Prostate gland (tissue), 2 donors: ENCODE measurements around the gene RAPGEF4. TPM values are rescaled to one million over a fixed set of nuclear protein-coding genes. Genes with fewer than 3 reads are reported as not detected.

Experiments used
- DNase-seq: peaks from one replicate; pipeline ENCODE4 v3.0.0-alpha.2; 2019; ENCODE audit warnings: low spot score
- H3K27ac ChIP-seq, 2 donors: fragments of 200-600 bp; sonication (generic); 2 replicates each; pipeline ENCODE4 v1.5.1; 2017 to 2019
- H3K27me3 ChIP-seq: fragments of 200-600 bp; sonication (generic); replicated peaks from 2 replicates; pipeline ENCODE4 v1.5.1; 2019; ENCODE audit not compliant: insufficient read depth
- H3K36me3 ChIP-seq, 2 donors: fragments of 200-600 bp; sonication (generic); 1 replicate in 1 of 2; 2 replicates in 1 of 2; pipeline versions ENCODE4 v1.5.1 to v1.8.1; 2017 to 2019
- H3K4me1 ChIP-seq: fragments of 200-600 bp; sonication (generic); replicated peaks from 2 replicates; pipeline ENCODE4 v1.5.1; 2019
- H3K4me3 ChIP-seq, 2 donors: fragments of 200-600 bp; sonication (generic); 2 replicates each; pipeline ENCODE4 v1.5.1; 2017 to 2019
- H3K9me3 ChIP-seq: fragments of 200-600 bp; sonication (generic); 2 replicates; pipeline ENCODE4 v1.5.1; 2017
- CTCF ChIP-seq, 4 experiments: fragments of 200-600 bp in 2 of 4; fragments of 450-650 bp in 2 of 4; sonication (generic) in 2 of 4; IDR thresholded peaks; 1 replicate in 3 of 4; 2 replicates in 1 of 4; pipeline ENCODE4 v1.5.1; 2016 to 2019; ENCODE audit warnings: antibody characterized with exemption in 4 of 4, mild to moderate bottlenecking in 2 of 4, moderate library complexity in 2 of 4
- POLR2A ChIP-seq: fragments of 450-650 bp; IDR thresholded peaks from one replicate; pipeline ENCODE4 v1.6.1; 2016; ENCODE audit warnings: antibody characterized with exemption, mild to moderate bottlenecking
- POLR2AphosphoS5 ChIP-seq: sonication (generic); formaldehyde crosslinking; IDR thresholded peaks from one replicate; pipeline ENCODE4 v1.6.1; 2017; ENCODE audit warnings: antibody characterized with exemption
- WGBS: methylation state at CpG from one replicate; pipeline ENCODE4 v1.1.5; 2018; 5-methylcytosine and 5-hydroxymethylcytosine counted together
- intact Hi-C: fragments of 100-400 bp; cut with DNase I; formaldehyde crosslinking; loops from one replicate; pipeline ENCODE4 v1.14.2; 2022
- total RNA-seq, 2 donors: library from RNA; depleted of rRNA; stranded (reverse); fragments of >200 nt; gene quantifications; one replicate each; pipeline ENCODE4 v1.1.0, GENCODE V29; 2016

RAPGEF4 gene
- total RNA-seq, 2 donors from 2014 or later: 7.3 to 31.0 TPM

DNA sequence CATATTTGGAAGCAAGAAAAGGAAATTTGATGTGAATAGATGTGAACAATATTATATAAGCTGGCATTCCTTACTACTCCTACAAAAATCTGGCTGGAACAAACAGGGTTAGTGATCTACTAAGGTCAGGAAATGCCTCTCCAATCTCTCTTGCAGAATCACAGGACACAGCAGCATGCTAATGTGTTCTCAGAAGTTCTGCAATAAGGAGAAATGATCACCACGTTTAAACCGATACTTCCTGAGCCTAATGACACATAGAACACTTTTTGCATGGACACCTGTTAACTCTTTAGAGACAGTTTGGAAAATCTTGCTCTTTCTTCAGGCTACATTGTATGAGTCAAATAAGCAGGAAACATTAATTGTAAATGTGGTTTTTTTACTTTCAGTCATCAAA, 250.4 kb downstream of the RAPGEF4 start:
- Histone ChIP-seq H3K9me3 (no peaks in the 10 kb centered on the region), H3K36me3 (no peaks in the 10 kb centered on the region), H3K27me3 (no peaks in the 10 kb centered on the region), H3K4me3 (no peak overlapping the region), H3K27ac (no peak overlapping the region), H3K4me1 (no peaks in the 10 kb centered on the region)
- intact Hi-C loops: no loop called here
- no peak for DNase-seq
- TF ChIP-seq POLR2A: no peak
- no peak for TF ChIP-seq POLR2AphosphoS5
- no peak for TF ChIP-seq CTCF (IDR thresholded peaks at IDR 0.05)
- WGBS: 9% methylated on average over 2 of the region's 2 CpGs

- H3K4me3 ChIP-seq: no peak overlapping the region
- H3K4me1 ChIP-seq: no peaks in the 10 kb centered on the region
- TF ChIP-seq POLR2AphosphoS5: no peak
- TF ChIP-seq CTCF (IDR thresholded peaks at IDR 0.05): no peak
- TF ChIP-seq POLR2A: no peak
- H3K36me3 ChIP-seq: no peaks in the 10 kb centered on the region
- no peak overlapping the region for H3K27ac ChIP-seq
- intact Hi-C loops: no loop called here
- 73% methylated on average over 7 of the region's 7 CpGs for WGBS
- DNase-seq: no peak
- H3K9me3 ChIP-seq: no peaks in the 10 kb centered on the region
- H3K27me3 ChIP-seq: no peaks in the 10 kb centered on the region
These were observed 253.1 kb downstream of the RAPGEF4 start for GRCh38 chr2:172988728-172989127.

GRCh38 chr2:172991031-172991430, 255.4 kb downstream of the RAPGEF4 start:
- TF ChIP-seq CTCF (IDR thresholded peaks at IDR 0.05) (no peak), POLR2AphosphoS5 (no peak), POLR2A (no peak)

GRCh38 chr2:172993139-172993538, 257.5 kb downstream of the RAPGEF4 start:
- 88% methylated on average over 4 of the region's 4 CpGs for WGBS
- intact Hi-C loops: no loop called here
- DNase-seq: no peak
- H3K4me1 ChIP-seq: no peaks in the 10 kb centered on the region
- H3K4me3 ChIP-seq: no peak overlapping the region
- H3K27me3 ChIP-seq: no peaks in the 10 kb centered on the region
- no peak overlapping the region for H3K27ac ChIP-seq
- no peaks in the 10 kb centered on the region for H3K9me3 ChIP-seq
- no peaks in the 10 kb centered on the region for H3K36me3 ChIP-seq
- no peak for TF ChIP-seq POLR2A
- TF ChIP-seq CTCF (IDR thresholded peaks at IDR 0.05): no peak
- TF ChIP-seq POLR2AphosphoS5: no peak

More at GRCh38 chr2:172991031-172991430, 255.4 kb downstream of the RAPGEF4 start:
- no peaks in the 10 kb centered on the region for H3K4me1 ChIP-seq
- no peak overlapping the region for H3K27ac ChIP-seq
- 88% methylated on average over 7 of the region's 7 CpGs for WGBS
- intact Hi-C loops: no loop called here
- no peaks in the 10 kb centered on the region for H3K27me3 ChIP-seq
- H3K4me3 ChIP-seq: no peak overlapping the region
- H3K36me3 ChIP-seq: no peaks in the 10 kb centered on the region
- DNase-seq: no peak
- H3K9me3 ChIP-seq: no peaks in the 10 kb centered on the region

- no peaks in the 10 kb centered on the region for H3K27me3 ChIP-seq
- WGBS: 67% methylated on average over 11 of the region's 11 CpGs
- H3K4me3 ChIP-seq: no peak overlapping the region
- H3K27ac ChIP-seq: no peak overlapping the region
- H3K4me1 ChIP-seq: no peaks in the 10 kb centered on the region
- DNase-seq: no peak
- no peaks in the 10 kb centered on the region for H3K36me3 ChIP-seq
- TF ChIP-seq CTCF (IDR thresholded peaks at IDR 0.05) (no peak), POLR2A (no peak), POLR2AphosphoS5 (no peak)
- H3K9me3 ChIP-seq: no peaks in the 10 kb centered on the region
- intact Hi-C loops: no loop called here
These were observed 258.5 kb downstream of the RAPGEF4 start for GRCh38 chr2:172993931-172994717.
